Measurements from ENCODE around the gene CAPN15. TPM values are rescaled to one million over a fixed set of nuclear protein-coding genes. Genes with fewer than 3 reads are reported as not detected.

The CAPN15 gene
- polyA plus RNA-seq, 3 donors, result 3.4 to 42.6 (median 3.9) TPM

DNA sequence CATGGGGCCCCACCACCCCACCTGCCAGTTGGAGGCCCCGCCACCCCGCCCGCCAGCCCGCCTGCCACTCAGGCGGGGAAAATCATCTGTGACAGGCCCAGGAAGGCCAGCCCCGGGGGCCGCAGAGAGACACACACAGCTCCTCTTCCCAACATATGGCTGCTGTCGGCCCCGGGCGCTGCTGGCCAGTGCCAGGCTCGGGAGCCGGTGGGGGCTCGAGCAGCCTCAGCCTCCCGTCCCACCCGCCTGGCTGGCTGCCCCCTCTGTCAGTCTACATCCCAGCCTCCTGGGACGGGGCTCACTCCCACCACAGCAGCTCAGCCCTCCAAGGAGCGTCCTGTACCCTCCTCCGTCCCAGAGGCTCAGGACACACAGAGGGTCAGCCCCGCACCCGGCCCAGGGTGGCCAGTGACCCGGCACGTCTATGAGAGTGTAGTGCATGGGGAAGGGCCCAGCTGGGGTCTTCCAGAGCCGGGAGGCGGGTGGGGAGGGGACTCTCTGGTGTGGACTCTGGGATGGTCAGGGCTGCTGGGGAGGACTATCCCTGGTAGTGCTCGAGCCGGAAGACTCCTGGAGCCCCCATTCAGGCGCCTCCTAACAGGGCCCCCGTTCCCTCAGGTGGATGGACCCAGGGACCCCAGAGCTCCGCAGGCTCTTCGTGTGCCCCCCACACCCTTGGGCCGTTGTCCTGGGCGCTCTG is 29.1 kb downstream of the CAPN15 start:
- Histone ChIP-seq H3K4me1 (ENCODE audit: control insufficient read depth in 1 of 2, insufficient read depth in 2 of 2, low read length in 2 of 2) (no peaks in the 10 kb centered on the region), H3K79me2 (ENCODE audit: insufficient read depth, low read length) (no peaks in the 10 kb centered on the region), H3K9me3 (replicated peaks in 1 of 2; ENCODE audit: control insufficient read depth in 1 of 2, insufficient read depth in 1 of 2, low read length in 2 of 2) (no peaks in the 10 kb centered on the region), H3K27ac (ENCODE audit: low read depth in 1 of 2, low read length in 2 of 2) (no peak overlapping the region), H3K27me3 (ENCODE audit: control insufficient read depth in 2 of 2, insufficient read depth in 2 of 2, low read length in 2 of 2) (peaks cover 7 to 28% of the 10 kb centered on the region in 2 donors), H4K20me1 (ENCODE audit: insufficient read depth, low read length) (no peaks in the 10 kb centered on the region), H2AFZ (ENCODE audit: insufficient read depth, low read depth, low read length, poor library complexity, severe bottlenecking) (no peak overlapping the region), H3K4me2 (replicated peaks; ENCODE audit: extremely low read depth, low read length, poor library complexity, severe bottlenecking) (no peak overlapping the region), H3K9ac (ENCODE audit: insufficient read depth, low read length, poor library complexity, severe bottlenecking) (no peak overlapping the region), H3K36me3 (replicated peaks in 1 of 2; ENCODE audit: control insufficient read depth in 1 of 2, insufficient read depth in 2 of 2, low read length in 2 of 2) (peaks cover 6 to 25% of the 10 kb centered on the region in 2 donors), H3K4me3 (replicated peaks in 1 of 3; ENCODE audit: low read depth in 2 of 3, low read length in 3 of 3) (no peak overlapping the region)
- H3K4me1 Mint-ChIP-seq, result no peaks in the 10 kb centered on the region
- WGBS (ENCODE audit: insufficient coverage), result 91% methylated on average over 28 of the region's 32 CpGs
- no peak for DNase-seq
- no peak overlapping the region for H3K27ac Mint-ChIP-seq
- TF ChIP-seq, protein P1, sequence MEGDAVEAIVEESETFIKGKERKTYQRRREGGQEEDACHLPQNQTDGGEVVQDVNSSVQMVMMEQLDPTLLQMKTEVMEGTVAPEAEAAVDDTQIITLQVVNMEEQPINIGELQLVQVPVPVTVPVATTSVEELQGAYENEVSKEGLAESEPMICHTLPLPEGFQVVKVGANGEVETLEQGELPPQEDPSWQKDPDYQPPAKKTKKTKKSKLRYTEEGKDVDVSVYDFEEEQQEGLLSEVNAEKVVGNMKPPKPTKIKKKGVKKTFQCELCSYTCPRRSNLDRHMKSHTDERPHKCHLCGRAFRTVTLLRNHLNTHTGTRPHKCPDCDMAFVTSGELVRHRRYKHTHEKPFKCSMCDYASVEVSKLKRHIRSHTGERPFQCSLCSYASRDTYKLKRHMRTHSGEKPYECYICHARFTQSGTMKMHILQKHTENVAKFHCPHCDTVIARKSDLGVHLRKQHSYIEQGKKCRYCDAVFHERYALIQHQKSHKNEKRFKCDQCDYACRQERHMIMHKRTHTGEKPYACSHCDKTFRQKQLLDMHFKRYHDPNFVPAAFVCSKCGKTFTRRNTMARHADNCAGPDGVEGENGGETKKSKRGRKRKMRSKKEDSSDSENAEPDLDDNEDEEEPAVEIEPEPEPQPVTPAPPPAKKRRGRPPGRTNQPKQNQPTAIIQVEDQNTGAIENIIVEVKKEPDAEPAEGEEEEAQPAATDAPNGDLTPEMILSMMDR (IDR thresholded peaks at IDR 0.05), result no peak
- H3K36me3 Mint-ChIP-seq, result peaks cover 3 to 9% of the 10 kb centered on the region in 2 donors
- intact Hi-C loops (cut with micrococcal nuclease), result no loop called here
- H3K27me3 Mint-ChIP-seq (ENCODE audit: low read depth in 3 of 3), result peaks cover 16 to 37% (median 31%) of the 10 kb centered on the region in 3 donors
- H3K4me3 Mint-ChIP-seq, result no peak overlapping the region
- peaks cover 0 to 3% (median 0%) of the 10 kb centered on the region in 7 donors for H3K9me3 Mint-ChIP-seq

- peak overlapping the region in 1 of 2 donors; percentile 51 for H3K4me3 Mint-ChIP-seq
- H3K27me3 Mint-ChIP-seq (ENCODE audit: low read depth in 3 of 3), result peaks cover 21 to 46% (median 41%) of the 10 kb centered on the region in 3 donors
Observed at GRCh38 chr16:557463-558297, 30.2 kb downstream of the CAPN15 start.

More at GRCh38 chr16:557463-558297, 30.2 kb downstream of the CAPN15 start:
- no peaks in the 10 kb centered on the region for H4K20me1 ChIP-seq (ENCODE audit: insufficient read depth, low read length)
- TF ChIP-seq, protein P1 (IDR thresholded peaks at IDR 0.05), result no peak
- peaks cover 7 to 31% of the 10 kb centered on the region in 2 donors for H3K27me3 ChIP-seq (ENCODE audit: control insufficient read depth in 2 of 2, insufficient read depth in 2 of 2, low read length in 2 of 2)
- intact Hi-C loops (cut with micrococcal nuclease), result no loop called here
- Mint-ChIP-seq H3K27ac (no peak overlapping the region), H3K4me1 (no peaks in the 10 kb centered on the region), H3K36me3 (peaks cover 2 to 5% of the 10 kb centered on the region in 2 donors), H3K9me3 (peaks cover 0 to 3% (median 1%) of the 10 kb centered on the region in 7 donors)
- H3K9me3 ChIP-seq (replicated peaks in 1 of 2; ENCODE audit: control insufficient read depth in 1 of 2, insufficient read depth in 1 of 2, low read length in 2 of 2), result no peaks in the 10 kb centered on the region
- H3K27ac ChIP-seq (ENCODE audit: low read depth in 1 of 2, low read length in 2 of 2), result no peak overlapping the region
- no peaks in the 10 kb centered on the region for H3K79me2 ChIP-seq (ENCODE audit: insufficient read depth, low read length)
- peaks cover 3 to 15% of the 10 kb centered on the region in 2 donors for H3K36me3 ChIP-seq (replicated peaks in 1 of 2; ENCODE audit: control insufficient read depth in 1 of 2, insufficient read depth in 2 of 2, low read length in 2 of 2)
- WGBS (ENCODE audit: insufficient coverage), result 80% methylated on average over 21 of the region's 23 CpGs
- no peak overlapping the region for H3K9ac ChIP-seq (ENCODE audit: insufficient read depth, low read length, poor library complexity, severe bottlenecking)
- H3K4me3 ChIP-seq (replicated peaks in 1 of 3; ENCODE audit: low read depth in 2 of 3, low read length in 3 of 3), result no peak overlapping the region
- DNase-seq, result no peak
- H2AFZ ChIP-seq (ENCODE audit: insufficient read depth, low read depth, low read length, poor library complexity, severe bottlenecking), result no peak overlapping the region
- no peaks in the 10 kb centered on the region for H3K4me1 ChIP-seq (ENCODE audit: control insufficient read depth in 1 of 2, insufficient read depth in 2 of 2, low read length in 2 of 2)
- H3K4me2 ChIP-seq (replicated peaks; ENCODE audit: extremely low read depth, low read length, poor library complexity, severe bottlenecking), result no peak overlapping the region

All from CD14-positive monocyte (primary cell).